IgD-negative memory B cell (primary cell): ENCODE results near the gene AIDA. TPM values are rescaled to one million over a fixed set of nuclear protein-coding genes. Genes with fewer than 3 reads are reported as not detected.

Experiments
- H3K27ac Mint-ChIP-seq, 3 donors: one replicate each; pipeline ENCODE4 v1.8.0; 2020 to 2022; ENCODE audit warnings: mild to moderate bottlenecking in 3 of 3, mixed read lengths in 3 of 3, moderate library complexity in 1 of 3
- H3K27me3 Mint-ChIP-seq: one replicate; pipeline ENCODE4 v1.8.0; 2021; ENCODE audit warnings: mixed read lengths
- H3K36me3 Mint-ChIP-seq: one replicate; pipeline ENCODE4 v1.8.0; 2020; ENCODE audit warnings: mild to moderate bottlenecking, mixed read lengths
- H3K4me1 Mint-ChIP-seq, 3 donors: one replicate each; pipeline ENCODE4 v1.8.0; 2020 to 2022; ENCODE audit warnings: mixed read lengths in 3 of 3, mild to moderate bottlenecking in 1 of 3
- H3K4me3 Mint-ChIP-seq, 4 donors: one replicate each; pipeline ENCODE4 v1.8.0; 2020 to 2022; ENCODE audit warnings: mild to moderate bottlenecking in 4 of 4, mixed read lengths in 4 of 4, moderate library complexity in 3 of 4
- H3K9me3 Mint-ChIP-seq, 3 donors: one replicate each; pipeline ENCODE4 v1.8.0; 2020 to 2021; ENCODE audit warnings: mixed read lengths in 3 of 3, mild to moderate bottlenecking in 1 of 3
- polyA plus RNA-seq: library from polyadenylated mRNA; unstranded; fragments of 300-500 nt; fragmentation: Illumina TruSeq; gene quantifications from one replicate; pipeline ENCODE4 v1.2.3, GENCODE V29; 2021

The AIDA gene
- polyA plus RNA-seq, 1 donor from 2014 or later: 67.1 TPM

DNA sequence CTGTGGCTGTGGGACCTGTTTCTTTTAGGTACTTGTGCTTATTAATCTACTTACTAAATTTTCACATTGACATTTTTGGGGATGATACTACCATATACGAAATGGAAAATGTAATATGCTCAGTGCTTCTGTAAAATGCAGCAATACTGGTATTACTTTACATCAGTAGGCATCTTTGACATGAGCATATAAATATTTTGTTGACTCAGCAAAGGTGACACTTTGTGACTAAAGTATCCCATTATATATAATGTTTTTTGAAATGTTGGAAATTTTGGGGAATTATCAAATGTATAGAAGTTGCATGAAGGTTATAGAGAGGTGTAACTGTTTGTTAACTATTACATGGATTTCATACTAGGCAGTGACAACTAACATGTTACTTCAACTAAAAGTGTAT, 22.4 kb upstream of the AIDA start:
- Mint-ChIP-seq H3K4me3 (peak overlapping the region in 1 of 4 donors; percentile 50), H3K9me3 (no peaks in the 10 kb centered on the region), H3K27me3 (no peaks in the 10 kb centered on the region), H3K4me1 (peaks cover 31 to 45% (median 33%) of the 10 kb centered on the region in 3 donors), H3K36me3 (peaks cover 2% of the 10 kb centered on the region), H3K27ac (peak overlapping the region in 2 of 3 donors; percentile 54 to 80)

DNA sequence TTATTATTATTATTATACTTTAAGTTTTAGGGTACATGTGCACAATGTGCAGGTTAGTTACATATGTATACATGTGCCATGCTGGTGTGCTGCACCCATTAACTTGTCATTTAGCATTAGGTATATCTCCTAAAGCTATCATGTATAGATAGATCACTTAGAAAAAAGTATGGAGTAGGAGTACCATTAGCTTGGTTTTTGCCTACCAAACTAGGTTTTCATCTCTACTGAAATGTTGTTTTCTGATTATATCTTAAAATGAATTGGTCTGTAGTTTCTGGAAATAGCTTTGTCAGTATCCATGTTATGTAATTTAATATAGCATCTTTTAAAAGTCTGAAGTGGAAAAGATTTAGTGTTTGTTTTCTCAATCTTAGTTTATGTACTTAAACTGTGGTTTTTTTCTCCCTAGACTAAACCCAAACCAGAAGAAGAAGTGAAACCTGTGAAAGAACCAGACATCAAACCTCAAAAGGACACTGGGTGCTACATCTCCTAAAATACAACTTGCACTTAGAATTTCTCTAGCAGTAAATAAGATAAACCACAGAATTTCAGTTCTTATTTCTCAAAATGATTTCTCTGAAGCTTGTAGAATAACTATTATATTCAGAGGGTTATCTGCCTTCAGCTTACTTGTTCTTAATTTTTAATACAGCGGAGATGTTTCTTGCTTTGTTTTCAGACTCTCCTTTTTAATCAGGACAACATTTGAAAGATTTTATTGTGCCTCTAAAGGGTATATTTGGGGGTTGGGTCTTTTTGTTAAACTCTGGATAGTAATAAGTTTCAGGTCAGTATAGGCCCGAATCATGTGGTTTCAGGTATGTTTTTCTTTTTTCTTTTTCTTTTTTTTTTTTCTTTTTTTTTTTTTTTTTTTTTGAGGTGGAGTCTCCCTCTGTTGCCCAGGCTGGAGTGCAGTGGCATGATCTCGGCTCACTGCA, 20.2 kb upstream of the AIDA start:
- no peaks in the 10 kb centered on the region for H3K27me3 Mint-ChIP-seq
- H3K36me3 Mint-ChIP-seq: peaks cover 16% of the 10 kb centered on the region
- H3K9me3 Mint-ChIP-seq: no peaks in the 10 kb centered on the region
- peak overlapping the region; percentile 92 to 97 (median 96) for H3K27ac Mint-ChIP-seq
- H3K4me3 Mint-ChIP-seq: peak overlapping the region; percentile 70 to 92 (median 84)
- H3K4me1 Mint-ChIP-seq: peaks cover 37 to 50% (median 42%) of the 10 kb centered on the region in 3 donors

DNA sequence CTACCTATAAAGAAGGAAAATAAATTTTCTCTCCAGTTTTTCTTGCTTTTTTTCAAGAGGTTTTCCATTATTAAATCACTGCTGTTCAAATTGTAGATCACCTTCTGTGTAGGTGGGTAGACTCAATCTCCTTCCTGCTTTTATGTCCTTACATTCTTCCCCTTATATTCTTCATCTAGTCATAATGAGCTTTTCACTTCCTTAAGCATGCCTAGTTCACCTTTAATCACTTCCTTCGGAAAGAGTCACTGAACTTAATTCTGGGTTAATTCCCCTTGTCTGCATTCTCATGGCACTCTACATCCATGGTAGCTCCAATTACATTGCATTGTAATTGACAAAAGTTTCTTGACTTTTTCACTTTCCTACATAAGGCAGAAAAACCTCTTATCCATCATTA, 18.6 kb upstream of the AIDA start:
- Mint-ChIP-seq H3K36me3 (peaks cover 17% of the 10 kb centered on the region), H3K27ac (peak overlapping the region; percentile 12 to 89 (median 75)), H3K27me3 (no peaks in the 10 kb centered on the region), H3K4me1 (peaks cover 37 to 44% (median 42%) of the 10 kb centered on the region in 3 donors), H3K4me3 (peak overlapping the region in 3 of 4 donors; percentile 3 to 43 (median 35)), H3K9me3 (no peaks in the 10 kb centered on the region)

DNA sequence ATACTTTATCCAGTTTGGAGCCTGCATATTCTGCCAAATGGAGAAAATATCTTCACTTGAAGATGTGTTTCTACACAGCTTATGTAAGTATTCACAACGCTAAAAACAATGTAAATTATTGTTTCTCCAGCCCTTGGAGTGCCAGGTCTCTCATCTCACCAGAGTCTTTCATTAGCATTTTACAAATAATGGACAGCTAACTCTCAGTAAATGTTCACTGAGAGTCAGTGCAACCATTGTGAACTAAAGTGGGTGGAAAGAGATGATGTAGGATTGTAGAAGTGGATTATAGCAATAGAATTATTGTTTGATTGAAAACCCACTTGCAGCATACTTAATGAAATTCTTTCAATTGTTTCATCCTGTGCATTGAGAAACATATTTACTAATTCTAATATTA, 16.5 kb upstream of the AIDA start:
- Mint-ChIP-seq H3K4me1 (peaks cover 33 to 35% (median 33%) of the 10 kb centered on the region in 3 donors), H3K4me3 (no peak overlapping the region), H3K27me3 (no peaks in the 10 kb centered on the region), H3K36me3 (peaks cover 17% of the 10 kb centered on the region), H3K9me3 (no peaks in the 10 kb centered on the region), H3K27ac (no peak overlapping the region)

DNA sequence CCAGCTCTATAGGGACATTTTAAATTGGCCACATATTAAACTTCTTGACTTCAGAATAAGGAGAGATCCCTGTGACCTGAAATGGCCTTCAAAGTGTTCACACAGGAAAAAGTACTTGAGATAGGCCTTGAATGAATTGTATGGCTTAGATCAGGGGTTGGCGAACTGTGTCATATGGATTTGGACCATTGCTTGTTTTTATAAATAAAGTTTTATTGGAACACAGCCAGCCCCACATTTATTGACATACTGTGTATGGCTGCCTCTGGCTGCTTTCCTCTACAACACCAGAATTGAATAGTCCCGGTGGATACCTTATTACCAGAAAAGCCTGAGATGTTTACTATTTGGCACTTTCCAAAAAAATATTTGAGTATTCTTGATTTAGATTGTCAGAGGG, 4.1 kb upstream of the AIDA start:
- Mint-ChIP-seq H3K4me3 (peak overlapping the region in 1 of 4 donors; percentile 56), H3K9me3 (no peaks in the 10 kb centered on the region), H3K27ac (peak overlapping the region in 2 of 3 donors; percentile 29 to 46)

DNA sequence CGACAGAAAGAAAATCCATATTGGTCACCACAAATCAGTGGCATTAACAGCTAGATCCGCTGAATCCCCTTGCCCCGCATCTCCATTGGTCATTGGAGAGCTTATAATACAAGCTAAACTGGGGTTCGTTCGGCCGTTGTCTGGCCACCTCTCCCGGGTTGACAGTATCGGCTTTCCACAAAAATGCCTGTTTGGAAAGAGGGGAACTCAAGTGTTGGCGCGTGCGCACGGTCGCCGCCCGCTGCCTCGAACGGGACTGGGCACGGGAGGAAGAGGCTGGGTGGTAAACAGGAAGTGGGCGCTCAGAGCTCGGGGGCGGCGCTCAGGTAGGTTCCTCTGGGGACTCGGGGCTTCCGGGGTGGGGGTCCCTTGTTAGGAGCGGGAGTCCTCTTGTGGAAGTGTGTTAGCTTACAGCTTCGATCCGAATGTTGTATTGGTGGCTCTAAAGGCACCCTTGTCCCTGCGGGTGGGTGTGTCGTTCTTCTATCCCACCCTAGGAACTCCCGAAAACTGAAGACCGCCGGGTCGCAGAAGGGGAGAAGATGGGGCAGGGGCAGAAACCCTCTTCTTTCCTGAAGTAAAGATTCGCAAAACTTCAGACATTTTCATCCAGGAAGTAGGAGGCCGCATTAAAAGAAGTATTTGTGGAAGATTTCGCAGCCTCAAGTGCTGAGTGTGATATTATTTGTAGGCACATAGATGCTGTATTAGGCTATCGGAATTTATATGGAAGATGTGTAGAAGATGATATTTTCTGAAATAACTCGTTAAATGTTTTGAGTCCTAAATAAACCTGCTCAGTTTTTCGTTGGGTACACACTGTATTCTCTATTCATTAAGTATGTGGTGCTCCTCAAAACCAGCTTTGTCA, 1.0 kb upstream of the AIDA start:
- Mint-ChIP-seq H3K27me3 (no peaks in the 10 kb centered on the region), H3K9me3 (no peaks in the 10 kb centered on the region), H3K36me3 (no peaks in the 10 kb centered on the region), H3K27ac (peak overlapping the region; percentile 99 to 100 (median 99)), H3K4me3 (peak overlapping the region; percentile 96 to 99 (median 98)), H3K4me1 (peaks cover 23 to 30% (median 28%) of the 10 kb centered on the region in 3 donors)

More for the DNA sequence above, 4.1 kb upstream of the AIDA start:
- Mint-ChIP-seq H3K27me3 (no peaks in the 10 kb centered on the region), H3K4me1 (peaks cover 10 to 14% (median 13%) of the 10 kb centered on the region in 3 donors), H3K36me3 (peaks cover 4% of the 10 kb centered on the region)

DNA sequence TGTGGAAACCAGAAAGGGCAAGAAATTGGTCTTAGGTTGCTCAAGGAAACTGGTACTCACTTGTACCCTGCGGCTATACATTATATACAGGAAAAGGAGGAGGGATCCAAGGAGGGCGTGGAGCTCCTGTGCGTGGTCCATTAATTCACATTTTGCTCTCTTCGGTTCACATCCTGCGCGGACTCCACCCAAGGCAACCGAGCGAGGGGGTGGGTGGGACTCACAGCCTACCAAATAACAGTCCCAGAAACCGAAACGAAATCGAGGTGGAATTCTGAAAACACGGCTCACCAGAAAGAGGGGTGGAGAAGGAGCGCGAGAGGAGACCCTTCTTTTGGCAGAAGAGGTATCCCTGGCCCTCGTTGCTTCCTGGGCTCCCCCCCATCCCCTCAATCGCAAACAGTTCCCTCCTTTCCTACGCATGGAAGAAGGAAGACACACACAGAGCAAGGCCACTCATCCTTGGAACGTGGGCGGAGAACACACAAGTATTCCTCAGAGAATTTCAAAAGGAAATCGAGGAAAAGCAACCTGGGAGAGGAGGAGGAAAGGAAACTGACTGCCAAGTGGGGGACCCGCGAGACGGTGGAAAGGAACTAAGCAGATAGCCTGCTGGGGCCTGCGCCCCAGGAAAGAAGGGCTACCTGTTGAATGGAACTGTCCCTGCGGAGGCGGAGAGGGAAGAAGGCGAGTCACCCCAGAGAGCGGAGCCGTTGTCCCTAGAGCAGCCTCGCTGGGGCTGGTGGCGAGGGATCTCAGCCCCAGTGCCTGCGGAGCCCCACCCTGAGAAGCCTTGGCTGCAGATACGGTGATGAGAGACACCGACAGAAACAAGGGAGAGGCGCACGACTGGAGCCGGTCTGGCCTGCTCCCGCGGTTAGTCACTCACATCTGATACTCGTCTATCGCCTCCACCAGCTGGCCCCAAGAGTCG, 705 bp downstream of the AIDA start:
- Mint-ChIP-seq H3K9me3 (no peaks in the 10 kb centered on the region), H3K27me3 (no peaks in the 10 kb centered on the region), H3K4me1 (peaks cover 28 to 36% (median 32%) of the 10 kb centered on the region in 3 donors), H3K27ac (peak overlapping the region; percentile 99 to 100 (median 99)), H3K36me3 (peaks cover 3% of the 10 kb centered on the region), H3K4me3 (peak overlapping the region; percentile 96 to 99 (median 98))

DNA sequence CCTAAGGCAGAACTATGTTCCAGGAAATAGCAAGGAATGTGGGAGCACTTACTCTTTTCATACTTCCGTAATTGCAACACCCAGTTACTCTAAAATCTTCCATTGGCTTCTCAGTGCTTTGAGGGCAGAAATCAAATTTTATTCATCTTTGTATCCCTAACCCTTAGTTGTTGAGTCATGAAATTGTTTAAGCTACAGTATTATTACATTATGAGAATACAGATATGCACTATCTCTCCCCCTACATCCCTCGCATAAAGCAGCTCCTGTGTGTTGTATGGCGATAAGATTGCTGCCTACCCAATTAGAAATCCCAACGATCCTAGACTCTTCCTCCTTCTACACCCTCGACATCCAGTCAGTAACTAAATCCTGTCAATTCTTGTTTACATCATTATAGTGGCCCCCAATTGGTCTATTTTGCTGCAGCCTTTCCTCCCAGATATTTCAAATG, 2.6 kb downstream of the AIDA start:
- peaks cover 40 to 49% (median 42%) of the 10 kb centered on the region in 3 donors for H3K4me1 Mint-ChIP-seq
- H3K27me3 Mint-ChIP-seq: no peaks in the 10 kb centered on the region
- H3K4me3 Mint-ChIP-seq: peak overlapping the region; percentile 5 to 98 (median 53)
- peaks cover 5% of the 10 kb centered on the region for H3K36me3 Mint-ChIP-seq
- peak overlapping the region in 1 of 3 donors; percentile 1 for H3K27ac Mint-ChIP-seq
- peaks cover 0 to 2% (median under 1%) of the 10 kb centered on the region in 3 donors for H3K9me3 Mint-ChIP-seq

DNA sequence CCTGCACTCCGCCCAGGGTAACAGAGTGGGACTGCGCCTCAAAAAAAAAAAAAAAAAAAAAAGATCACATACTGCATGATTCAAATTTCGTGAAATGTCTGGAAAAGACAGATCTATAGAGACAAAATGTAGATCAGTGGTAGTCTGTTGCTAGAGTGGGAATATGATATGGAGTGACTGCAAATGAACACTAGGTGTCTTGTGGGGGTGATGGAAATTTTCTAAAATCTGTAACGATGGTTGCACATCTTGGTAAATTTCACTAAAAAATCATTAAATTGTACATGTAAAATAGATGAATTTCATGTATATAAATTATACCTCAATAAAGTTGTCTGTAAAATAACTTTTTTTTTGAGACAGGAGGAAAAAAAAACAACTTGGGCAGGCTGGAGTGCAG, 5.5 kb downstream of the AIDA start:
- Mint-ChIP-seq H3K27ac (no peak overlapping the region), H3K36me3 (peaks cover 9% of the 10 kb centered on the region), H3K4me1 (peaks cover 48 to 51% (median 50%) of the 10 kb centered on the region in 3 donors), H3K27me3 (no peaks in the 10 kb centered on the region), H3K9me3 (peaks cover 0 to 10% (median 2%) of the 10 kb centered on the region in 3 donors), H3K4me3 (peak overlapping the region in 1 of 4 donors; percentile 68)

DNA sequence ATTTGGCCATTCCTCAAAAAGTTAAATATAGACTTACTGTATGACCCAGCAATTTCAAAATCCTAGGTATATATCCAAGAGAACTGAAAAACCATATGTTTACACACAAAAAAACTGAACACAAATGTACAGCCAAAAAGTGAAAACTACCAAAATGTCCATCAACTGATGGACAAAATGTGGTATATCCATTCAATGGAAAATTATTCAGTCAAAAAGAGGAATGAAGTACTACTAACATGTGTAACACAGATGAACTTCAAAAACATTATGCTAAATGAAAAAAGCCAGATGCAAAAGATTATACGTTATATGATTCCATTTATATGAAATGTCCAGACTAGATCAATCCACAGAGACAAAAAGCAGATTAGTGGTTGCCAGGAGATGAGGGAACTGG, 8.0 kb downstream of the AIDA start:
- Mint-ChIP-seq H3K4me1 (peaks cover 36 to 43% (median 39%) of the 10 kb centered on the region in 3 donors), H3K27me3 (no peaks in the 10 kb centered on the region), H3K27ac (no peak overlapping the region), H3K36me3 (peaks cover 12% of the 10 kb centered on the region), H3K9me3 (peaks cover 0 to 10% (median 2%) of the 10 kb centered on the region in 3 donors), H3K4me3 (peak overlapping the region in 2 of 4 donors; percentile 31 to 33)

DNA sequence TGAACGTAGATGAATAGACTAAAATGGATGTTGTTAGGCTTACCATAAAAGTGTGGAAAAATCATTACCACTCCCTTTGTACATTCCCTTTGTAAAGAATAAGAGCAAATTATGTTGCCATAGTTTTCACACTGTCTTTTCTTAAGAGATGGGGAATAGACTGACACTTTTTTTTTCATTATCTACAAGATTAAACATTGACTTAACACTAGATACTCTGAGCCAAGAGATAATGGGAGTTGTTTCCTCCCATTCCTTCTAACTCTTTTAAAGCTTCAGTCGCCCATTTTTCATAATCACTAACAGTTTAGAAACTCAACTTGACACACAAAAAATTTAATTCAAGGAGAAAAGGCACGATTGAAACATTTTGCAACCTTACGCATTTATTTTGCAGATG, 10.1 kb downstream of the AIDA start:
- Mint-ChIP-seq H3K4me1 (peaks cover 26 to 42% (median 28%) of the 10 kb centered on the region in 3 donors), H3K9me3 (peaks cover 0 to 10% (median 2%) of the 10 kb centered on the region in 3 donors), H3K4me3 (no peak overlapping the region), H3K27ac (no peak overlapping the region), H3K27me3 (no peaks in the 10 kb centered on the region), H3K36me3 (peaks cover 11% of the 10 kb centered on the region)

DNA sequence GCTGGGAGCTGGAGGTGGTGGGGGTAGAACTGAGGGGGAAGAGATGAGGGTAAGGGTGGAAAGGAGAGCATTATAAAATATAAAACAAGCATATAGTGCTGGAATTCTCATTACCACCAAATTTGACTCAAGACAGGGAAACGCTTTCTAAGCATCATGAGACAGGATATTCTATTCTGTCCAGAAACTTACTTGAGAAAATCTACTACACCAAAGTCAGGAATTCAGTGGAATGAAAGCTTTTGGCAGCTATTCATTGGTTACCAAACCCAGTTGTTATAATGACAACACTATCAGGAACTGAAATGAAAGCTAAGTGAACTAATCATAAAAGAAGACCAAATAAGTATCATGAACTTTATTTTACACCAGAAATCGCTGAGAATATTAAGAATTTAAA, 14.5 kb downstream of the AIDA start:
- Mint-ChIP-seq H3K4me3 (no peak overlapping the region), H3K27me3 (no peaks in the 10 kb centered on the region), H3K27ac (no peak overlapping the region), H3K9me3 (no peaks in the 10 kb centered on the region), H3K36me3 (peaks cover 11% of the 10 kb centered on the region), H3K4me1 (peaks cover 11 to 28% (median 13%) of the 10 kb centered on the region in 3 donors)

DNA sequence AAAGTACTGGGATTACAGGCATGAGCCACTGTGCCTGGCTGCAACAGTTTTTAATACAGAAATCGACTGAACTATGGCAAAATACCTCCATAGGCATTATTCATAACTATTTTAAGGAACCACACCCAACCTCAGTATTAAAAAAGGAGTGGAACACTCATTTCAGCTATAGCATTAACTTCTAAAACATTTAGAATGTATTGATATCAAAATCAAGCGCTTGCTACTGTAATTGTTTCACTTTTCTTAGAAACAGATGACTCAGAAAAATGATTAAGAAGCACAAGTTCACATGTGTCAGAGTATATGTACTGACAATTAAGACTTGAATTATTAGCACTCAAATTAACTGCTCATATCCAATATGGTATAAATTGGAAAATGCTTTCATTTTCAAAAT, 15.1 kb downstream of the AIDA start:
- H3K27ac Mint-ChIP-seq: no peak overlapping the region
- peaks cover 7% of the 10 kb centered on the region for H3K36me3 Mint-ChIP-seq

DNA sequence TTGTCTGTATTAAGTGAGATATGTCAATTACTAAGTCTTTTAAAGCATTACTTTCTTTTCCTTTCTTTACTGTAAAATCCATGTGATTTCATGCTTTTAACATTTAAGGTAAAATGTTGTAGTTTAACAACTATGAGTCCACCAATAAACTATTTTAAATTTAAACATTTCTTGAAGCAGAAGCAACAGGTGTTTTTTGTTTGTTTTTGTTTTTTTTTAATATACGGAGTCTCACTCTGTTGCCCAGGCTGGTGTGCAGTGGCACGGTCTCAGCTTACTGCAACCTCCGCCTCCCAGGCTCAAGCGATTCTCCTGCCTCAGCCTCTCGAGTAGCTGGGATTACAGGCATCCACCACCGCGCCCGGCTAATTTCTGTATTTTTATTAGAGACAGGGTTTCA, 15.6 kb downstream of the AIDA start:
- Mint-ChIP-seq H3K4me3 (no peak overlapping the region), H3K4me1 (peaks cover 6 to 24% (median 14%) of the 10 kb centered on the region in 3 donors)

More for the DNA sequence above, 15.1 kb downstream of the AIDA start:
- no peaks in the 10 kb centered on the region for H3K9me3 Mint-ChIP-seq
- H3K4me1 Mint-ChIP-seq: peaks cover 7 to 25% (median 14%) of the 10 kb centered on the region in 3 donors
- no peaks in the 10 kb centered on the region for H3K27me3 Mint-ChIP-seq
- H3K4me3 Mint-ChIP-seq: no peak overlapping the region

More for the DNA sequence above, 15.6 kb downstream of the AIDA start:
- H3K36me3 Mint-ChIP-seq: peaks cover 7% of the 10 kb centered on the region
- H3K27me3 Mint-ChIP-seq: no peaks in the 10 kb centered on the region
- H3K9me3 Mint-ChIP-seq: no peaks in the 10 kb centered on the region
- H3K27ac Mint-ChIP-seq: no peak overlapping the region
